HAP-1 (cell line): Measurements from ENCODE around the gene CCR3.
A peak's percentile ranks its signal among the peaks of the same experiment; 100 is the strongest.

Experiments used
- DNase-seq, 2 experiments: peaks; one replicate each; pipeline ENCODE4 v3.0.0-alpha.2; 2016 to 2020; ENCODE audit warnings: low spot score in 2 of 2
- H3K27me3 ChIP-seq: fragments of 250-450 bp; sonication (Bioruptor Pico); 2 replicates; pipeline ENCODE4 v1.5.1; 2020; ENCODE audit warnings: low read depth, mild to moderate bottlenecking, moderate library complexity
- H3K36me3 ChIP-seq: fragments of 250-450 bp; sonication (Bioruptor Pico); replicated peaks from 2 replicates; pipeline ENCODE4 v1.5.1; 2020; ENCODE audit warnings: mild to moderate bottlenecking
- H3K4me1 ChIP-seq: fragments of 250-450 bp; sonication (Bioruptor Pico); 2 replicates; pipeline ENCODE4 v1.5.1; 2020; ENCODE audit warnings: mild to moderate bottlenecking
- H3K4me3 ChIP-seq: fragments of 250-450 bp; sonication (Bioruptor Pico); 2 replicates; pipeline ENCODE4 v1.5.1; 2020; ENCODE audit warnings: mild to moderate bottlenecking, moderate library complexity
- H3K9me3 ChIP-seq: fragments of 250-450 bp; sonication (Bioruptor Pico); 2 replicates; pipeline ENCODE4 v1.5.1; 2020; ENCODE audit warnings: mild to moderate bottlenecking, moderate library complexity
- in situ Hi-C: fragments of 300-500 bp; cut with MboI; formaldehyde crosslinking; loops from 3 replicates; pipeline ENCODE4 v1.14.3; 2020; ENCODE audit warnings: low sequenced_read_pairs, inconsistent platforms, mixed read lengths

Gene CCR3

DNA sequence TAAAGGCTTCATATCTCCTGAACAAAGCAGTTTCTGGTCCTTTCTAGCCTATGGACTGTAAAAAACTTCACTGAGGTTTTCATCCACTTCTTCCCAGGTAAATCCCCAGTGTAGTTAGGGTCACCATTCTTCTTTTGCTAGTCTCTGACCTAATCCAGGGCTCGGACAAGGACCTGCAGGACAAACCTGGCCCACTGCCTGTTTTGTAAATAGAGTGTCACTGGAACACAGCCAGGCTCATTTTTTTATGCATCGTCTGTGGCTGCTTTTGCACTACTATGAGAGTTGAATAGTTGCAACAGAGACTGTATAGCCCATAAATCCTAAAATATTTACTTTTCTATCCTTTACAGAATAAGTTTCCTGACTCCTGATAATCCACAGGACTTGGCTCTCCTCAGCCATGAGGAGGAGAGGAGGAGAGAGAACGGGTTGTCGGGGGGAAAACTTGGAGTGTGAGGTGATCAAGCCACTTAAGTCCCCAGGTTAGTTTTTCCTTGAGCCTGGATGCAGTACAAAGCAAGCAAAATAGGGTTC lies 29.0 kb downstream of the CCR3 start:
- in situ Hi-C loops = no loop called here
- Histone ChIP-seq H3K4me1 (no peaks in the 10 kb centered on the region), H3K4me3 (no peak overlapping the region), H3K36me3 (no peaks in the 10 kb centered on the region), H3K9me3 (no peaks in the 10 kb centered on the region), H3K27me3 (no peaks in the 10 kb centered on the region; the same call in 1 of the 2 replicates)
- no peak for DNase-seq

DNA sequence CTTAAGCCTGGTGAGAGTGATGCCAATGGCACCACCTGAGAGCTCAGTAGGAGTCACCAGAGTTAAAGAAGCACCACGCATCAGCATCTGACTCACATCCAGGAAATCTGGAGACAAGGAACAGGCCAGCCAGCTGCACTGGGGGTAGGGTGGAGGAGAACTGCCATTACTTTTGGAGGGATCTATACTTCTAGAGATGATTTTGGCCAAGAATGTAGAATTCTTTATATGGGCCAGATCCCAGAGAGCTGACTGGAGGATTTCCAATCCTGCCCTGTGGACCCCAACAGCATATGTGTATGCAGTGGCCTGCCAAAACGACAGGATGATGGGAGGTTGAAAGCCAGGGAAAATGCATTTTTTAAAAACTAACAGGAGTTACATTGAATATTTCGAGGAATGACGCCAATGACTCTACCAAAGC lies 29.8 kb downstream of the CCR3 start:
- DNase-seq = no peak
- Histone ChIP-seq H3K36me3 (no peaks in the 10 kb centered on the region), H3K4me1 (no peaks in the 10 kb centered on the region), H3K27me3 (no peaks in the 10 kb centered on the region; the same call in 1 of the 2 replicates), H3K4me3 (no peak overlapping the region), H3K9me3 (no peaks in the 10 kb centered on the region)
- in situ Hi-C loops = no loop called here

- peak; percentile 7 to 60 for DNase-seq
- Histone ChIP-seq H3K4me3 (no peak overlapping the region), H3K27me3 (no peaks in the 10 kb centered on the region; the same call in 1 of the 2 replicates), H3K36me3 (no peaks in the 10 kb centered on the region), H3K9me3 (no peaks in the 10 kb centered on the region), H3K4me1 (no peaks in the 10 kb centered on the region)
- in situ Hi-C loops = no loop called here
Measured at GRCh38 chr3:46276497-46277099, 34.3 kb downstream of the CCR3 start.

DNA sequence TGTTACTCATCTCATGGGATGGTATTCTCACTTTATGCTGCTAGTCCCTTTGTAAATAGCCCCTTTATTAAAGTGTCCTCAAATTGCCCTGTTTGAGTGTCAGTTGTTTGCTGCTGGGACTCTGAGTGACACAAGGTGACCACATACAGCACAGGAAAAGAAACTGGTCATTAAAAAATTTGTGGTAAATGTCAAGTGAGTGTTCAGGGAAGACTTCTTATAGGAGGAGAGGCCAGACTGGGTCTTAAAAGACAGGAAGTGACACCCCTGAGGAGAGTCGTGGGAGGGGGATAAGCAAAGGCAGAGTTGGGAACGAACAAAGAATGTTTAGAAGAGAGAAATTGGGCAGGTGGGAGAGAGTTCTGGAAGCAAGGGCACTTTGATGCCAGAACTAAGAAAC lies 35.2 kb downstream of the CCR3 start:
- Histone ChIP-seq H3K36me3 (no peaks in the 10 kb centered on the region), H3K27me3 (no peaks in the 10 kb centered on the region; the same call in 1 of the 2 replicates), H3K4me3 (no peak overlapping the region), H3K9me3 (no peaks in the 10 kb centered on the region), H3K4me1 (no peaks in the 10 kb centered on the region)
- in situ Hi-C loops = no loop called here
- DNase-seq = no peak

GRCh38 chr3:46278816-46279672 lies 36.8 kb downstream of the CCR3 start:
- no peak overlapping the region for H3K4me3 ChIP-seq
- H3K9me3 ChIP-seq = no peaks in the 10 kb centered on the region
- H3K36me3 ChIP-seq = no peaks in the 10 kb centered on the region
- H3K4me1 ChIP-seq = no peaks in the 10 kb centered on the region
- in situ Hi-C loops = no loop called here
- no peaks in the 10 kb centered on the region; the same call in 1 of the 2 replicates for H3K27me3 ChIP-seq
- no peak for DNase-seq

DNA sequence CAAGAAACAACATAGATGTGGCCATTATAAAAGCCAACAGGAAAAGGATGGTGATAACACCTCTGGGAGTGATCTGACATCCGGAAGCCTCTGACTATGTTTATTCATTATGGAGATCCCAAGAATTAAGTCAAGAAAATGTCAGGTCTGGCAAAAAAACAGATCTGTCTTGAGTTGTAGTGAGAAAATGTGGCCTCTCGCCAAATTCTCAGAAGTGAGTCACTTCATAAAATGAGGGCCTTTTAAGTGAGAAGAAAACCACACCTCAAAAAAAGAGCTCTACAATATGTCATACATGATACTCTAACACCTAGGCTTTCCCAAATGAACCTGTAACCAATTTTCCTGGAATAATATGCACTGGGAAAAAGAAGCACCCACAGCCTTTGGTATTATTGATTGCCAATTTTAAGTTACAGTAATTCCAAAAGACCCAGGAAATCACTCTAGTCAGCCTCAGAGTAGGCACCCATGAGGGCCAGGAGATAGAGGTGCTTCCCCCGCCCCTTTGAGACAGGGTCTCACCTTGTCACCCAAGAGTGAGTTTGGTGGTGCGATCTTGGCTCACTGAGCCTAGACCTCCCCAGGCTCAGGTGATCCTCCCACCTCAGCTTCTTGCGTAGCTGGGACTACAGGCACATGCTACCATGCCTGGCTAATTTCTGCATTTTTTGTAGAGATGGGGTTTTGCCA lies 38.0 kb downstream of the CCR3 start:
- no peak for DNase-seq

DNA sequence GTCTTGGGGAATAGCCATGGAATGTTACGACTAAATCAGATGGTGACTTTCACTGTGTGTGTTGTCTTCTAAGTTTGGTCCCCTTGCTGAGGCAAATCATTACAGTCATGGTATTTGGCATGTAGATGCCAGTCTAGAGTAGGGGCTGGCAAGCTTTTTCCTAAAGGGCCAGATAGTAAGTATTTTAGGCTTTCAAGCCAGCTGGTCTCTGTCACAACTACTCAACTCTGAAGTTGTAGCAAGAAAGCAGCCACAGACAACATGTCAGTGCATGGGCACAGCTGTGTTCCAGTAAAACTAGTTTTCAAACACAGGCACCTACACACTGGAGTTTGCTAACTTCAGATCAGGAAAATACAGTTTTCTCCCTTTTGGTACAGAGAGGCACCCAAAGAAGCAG lies 39.3 kb downstream of the CCR3 start:
- Histone ChIP-seq H3K27me3 (no peaks in the 10 kb centered on the region), H3K9me3 (no peaks in the 10 kb centered on the region), H3K4me3 (no peak overlapping the region), H3K36me3 (no peaks in the 10 kb centered on the region), H3K4me1 (no peaks in the 10 kb centered on the region)
- in situ Hi-C loops = no loop called here
- DNase-seq = no peak

More for the DNA sequence above, 38.0 kb downstream of the CCR3 start:
- in situ Hi-C loops = no loop called here
- H3K4me3 ChIP-seq = no peak overlapping the region
- H3K36me3 ChIP-seq = no peaks in the 10 kb centered on the region
- H3K9me3 ChIP-seq = no peaks in the 10 kb centered on the region
- no peaks in the 10 kb centered on the region for H3K4me1 ChIP-seq
- no peaks in the 10 kb centered on the region for H3K27me3 ChIP-seq

DNA sequence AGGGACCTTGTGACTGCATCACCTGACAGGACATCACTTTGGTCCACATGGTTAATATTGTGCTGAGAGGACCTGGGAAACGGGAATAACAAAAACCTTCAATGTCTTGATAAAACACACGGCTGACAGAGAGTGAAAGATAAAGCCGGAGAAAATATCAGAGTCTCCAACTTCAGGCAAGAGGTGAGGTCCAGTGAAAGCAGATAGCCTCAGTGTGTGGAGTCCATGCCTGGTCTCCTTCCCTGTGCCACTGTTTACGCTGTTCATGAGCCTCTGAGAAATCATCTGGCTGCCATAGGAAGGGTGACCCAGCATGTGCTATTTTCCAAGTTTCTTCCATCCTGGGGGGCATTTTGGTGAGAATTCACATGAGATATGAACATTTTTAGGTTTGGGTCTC lies 39.8 kb downstream of the CCR3 start:
- no peaks in the 10 kb centered on the region for H3K27me3 ChIP-seq
- DNase-seq = no peak
- H3K4me1 ChIP-seq = no peaks in the 10 kb centered on the region
- no peak overlapping the region for H3K4me3 ChIP-seq
- no peaks in the 10 kb centered on the region for H3K9me3 ChIP-seq
- H3K36me3 ChIP-seq = no peaks in the 10 kb centered on the region
- in situ Hi-C loops = no loop called here

DNA sequence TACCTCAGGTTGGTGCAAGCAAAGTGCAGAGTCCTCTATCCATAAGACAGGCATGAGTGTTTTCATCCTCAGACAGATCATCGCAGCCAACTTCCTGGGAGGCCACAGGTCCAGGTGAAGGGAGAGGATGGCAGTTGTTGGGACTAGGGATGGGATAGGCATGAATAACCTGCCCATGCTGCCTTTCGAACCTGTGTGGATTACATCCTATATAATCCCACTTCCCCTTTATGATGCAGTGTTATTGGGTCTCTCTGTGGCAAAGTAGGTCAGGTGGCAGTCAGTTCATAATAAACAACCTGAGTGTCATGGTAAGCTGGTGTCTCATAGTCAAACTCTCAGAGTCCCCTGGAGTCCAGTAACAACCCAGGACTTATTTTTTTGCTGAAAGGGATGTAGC lies 40.4 kb downstream of the CCR3 start:
- Histone ChIP-seq H3K4me3 (no peak overlapping the region), H3K36me3 (no peaks in the 10 kb centered on the region), H3K4me1 (no peaks in the 10 kb centered on the region), H3K27me3 (no peaks in the 10 kb centered on the region), H3K9me3 (no peaks in the 10 kb centered on the region)
- in situ Hi-C loops = no loop called here
- DNase-seq = no peak

DNA sequence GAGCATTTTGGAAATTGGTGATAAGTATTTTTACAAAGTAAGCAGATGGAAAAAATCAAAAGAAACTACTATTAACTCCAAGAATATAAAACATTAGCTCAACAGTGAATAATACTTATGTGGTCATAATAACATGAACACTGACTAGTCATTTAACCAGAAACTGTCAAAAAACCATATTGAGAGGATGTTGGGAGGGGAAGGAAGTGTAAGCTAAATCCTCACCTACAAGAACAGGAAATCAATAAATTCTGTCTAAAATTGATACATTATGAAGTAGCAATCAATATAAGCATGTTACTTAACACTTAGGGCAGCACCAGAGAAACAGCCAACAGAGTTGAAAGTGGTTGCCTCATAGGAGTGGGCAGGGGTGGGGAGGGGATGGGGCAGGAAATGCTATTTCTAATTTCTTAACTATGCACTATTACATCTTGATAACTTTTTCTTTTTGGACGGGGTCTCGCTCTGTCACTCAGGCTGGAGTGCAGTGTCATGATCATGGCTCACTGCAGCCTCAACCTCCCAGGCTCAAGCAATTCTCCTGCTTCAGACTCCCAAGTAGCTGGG lies 41.7 kb downstream of the CCR3 start:
- Histone ChIP-seq H3K4me1 (no peaks in the 10 kb centered on the region), H3K36me3 (no peaks in the 10 kb centered on the region), H3K27me3 (no peaks in the 10 kb centered on the region), H3K4me3 (no peak overlapping the region), H3K9me3 (no peaks in the 10 kb centered on the region)
- no peak for DNase-seq
- in situ Hi-C loops = no loop called here

DNA sequence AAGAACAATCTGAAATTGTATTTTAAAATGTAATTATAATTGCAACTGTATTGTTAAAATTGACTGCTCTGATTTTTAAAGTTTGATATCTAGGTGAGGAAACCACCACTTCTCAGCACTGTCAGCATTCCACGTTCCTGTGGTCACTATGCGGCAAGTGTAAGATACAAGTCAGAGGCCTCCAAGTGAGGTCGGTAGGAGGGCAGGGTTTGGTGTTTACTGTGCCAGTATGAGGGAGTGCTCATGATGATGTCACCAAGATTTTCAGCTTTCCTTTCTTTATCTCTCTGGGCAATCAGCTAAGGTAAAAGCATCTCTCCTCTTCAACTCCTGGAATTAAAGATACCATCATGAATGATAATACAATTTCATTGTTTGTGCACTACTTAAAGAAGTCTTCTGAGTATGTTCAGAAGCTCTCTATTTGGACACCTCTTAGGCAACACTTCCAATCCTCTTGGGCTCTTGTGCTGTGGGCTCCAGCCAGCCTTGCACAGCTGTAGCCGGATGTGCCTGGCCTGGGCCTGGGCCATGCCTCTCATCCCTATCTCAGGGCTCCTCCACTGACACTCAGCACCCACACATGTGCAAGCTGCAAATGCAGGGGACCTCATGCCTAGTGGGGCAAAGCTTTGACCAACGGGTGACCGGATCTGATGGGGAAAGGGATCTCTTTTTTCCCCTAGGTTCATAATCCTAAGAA lies 42.9 kb downstream of the CCR3 start:
- Histone ChIP-seq H3K4me1 (no peaks in the 10 kb centered on the region), H3K9me3 (no peaks in the 10 kb centered on the region), H3K36me3 (no peaks in the 10 kb centered on the region), H3K4me3 (no peak overlapping the region), H3K27me3 (no peaks in the 10 kb centered on the region)
- DNase-seq = no peak
- in situ Hi-C loops = no loop called here

GRCh38 chr3:46285931-46286619 lies 43.8 kb downstream of the CCR3 start:
- H3K36me3 ChIP-seq = no peaks in the 10 kb centered on the region
- H3K4me3 ChIP-seq = no peak overlapping the region
- no peaks in the 10 kb centered on the region for H3K27me3 ChIP-seq
- DNase-seq = no peak
- in situ Hi-C loops = no loop called here
- H3K4me1 ChIP-seq = no peaks in the 10 kb centered on the region
- H3K9me3 ChIP-seq = no peaks in the 10 kb centered on the region
